GM12878 (cell line): Measurements from ENCODE around the gene ACTR8. TPM values are rescaled to one million over a fixed set of nuclear protein-coding genes. Genes with fewer than 3 reads are reported as not detected.

Experiments
- ATAC-seq: fragments of 200-7000 bp; cut with Tn5 transposase; 3 replicates; pipeline ENCODE4 v1.9.1; 2020; ENCODE audit warnings: mild to moderate bottlenecking, moderate library complexity
- BruUV-seq: library from RNA; stranded (reverse); fragments of 400-500 nt; replicated peaks from 2 replicates; lab custom pipeline; 2021; lab: Mats Ljungman, UMichigan
- CTCF ChIA-PET: fragments of 300-600 bp; sonication (Branson Sonifier 250); formaldehyde crosslinking; extraction: SDS; loops from one replicate; lab custom pipeline; 2021; ENCODE audit warnings: inconsistent platforms; lab: Yijun Ruan, JAX
- POLR2A ChIA-PET: fragments of 350-600 bp; formaldehyde crosslinking; extraction: SDS; loops from one replicate; lab custom pipeline; 2021; ENCODE audit warnings: inconsistent platforms; lab: Charles Lee
- RAD21 ChIA-PET: fragments of 300-600 bp; sonication (Branson Sonifier 250); formaldehyde crosslinking; loops from one replicate; lab custom pipeline; 2023; ENCODE audit warnings: antibody characterized with exemption; ENCODE audit not compliant: unreplicated experiment; lab: Charles Lee
- SMC1A ChIA-PET: fragments of 300-600 bp; sonication (Branson Sonifier 250); formaldehyde crosslinking; loops from one replicate; lab custom pipeline; 2023; ENCODE audit not compliant: unreplicated experiment, uncharacterized antibody; lab: Charles Lee
- DNase-seq: peaks from one replicate; pipeline ENCODE4 v3.0.0-alpha.2; 2011; ENCODE audit warnings: low read depth, low spot score
- FAIRE-seq: peaks from 3 replicates; lab custom pipeline; 2011; peaks lifted over from hg19 to GRCh38; lab: Jason Lieb, UNC
- H2AFZ ChIP-seq: 2 replicates; pipeline ENCODE4 v1.6.0; 2011; ENCODE audit warnings: low read depth, low read length, control low read depth; ENCODE audit not compliant: control insufficient read depth
- H3K27ac ChIP-seq: 2 replicates; pipeline ENCODE4 v1.5.1; 2011; ENCODE audit warnings: control low read depth; ENCODE audit not compliant: control insufficient read depth, insufficient read depth
- H3K27me3 ChIP-seq, 2 experiments: replicated peaks in 1 of 2; 2 replicates each; pipeline versions ENCODE4 v1.6.0 to v1.6.1; 2011; ENCODE audit warnings: low read length in 1 of 2; ENCODE audit not compliant: control insufficient read depth in 2 of 2, insufficient read depth in 2 of 2
- H3K36me3 ChIP-seq, 2 experiments: 2 replicates each; pipeline ENCODE4 v1.5.1; 2011; ENCODE audit warnings: low read length in 1 of 2; ENCODE audit not compliant: control insufficient read depth in 2 of 2, insufficient read depth in 2 of 2
- H3K4me1 ChIP-seq: 2 replicates; pipeline ENCODE4 v1.6.1; 2011; ENCODE audit warnings: mild to moderate bottlenecking, low read length, moderate library complexity, mixed read lengths; ENCODE audit not compliant: control insufficient read depth, insufficient read depth
- H3K4me2 ChIP-seq: 2 replicates; pipeline ENCODE4 v1.6.0; 2011; ENCODE audit warnings: control low read depth; ENCODE audit not compliant: control insufficient read depth, insufficient read depth
- H3K4me3 ChIP-seq: fragments of 200-600 bp; sonication (generic); 2 replicates; pipeline ENCODE4 v1.5.1; 2016
- H3K79me2 ChIP-seq: 2 replicates; pipeline ENCODE4 v1.6.0; 2011; ENCODE audit warnings: low read length; ENCODE audit not compliant: control insufficient read depth, insufficient read depth
- H3K9ac ChIP-seq: 2 replicates; pipeline ENCODE4 v1.8.0; 2011; ENCODE audit warnings: low read length, control low read depth, mixed read lengths; ENCODE audit not compliant: control insufficient read depth, insufficient read depth
- H3K9me3 ChIP-seq: replicated peaks from 3 replicates; pipeline ENCODE4 v1.5.1; 2011; ENCODE audit warnings: mild to moderate bottlenecking, low read length; ENCODE audit not compliant: control insufficient read depth, insufficient read depth
- H4K20me1 ChIP-seq: 2 replicates; pipeline ENCODE4 v1.6.0; 2011; ENCODE audit not compliant: control insufficient read depth, insufficient read depth
- ATF7 ChIP-seq: fragments of 450-650 bp; IDR thresholded peaks from 2 replicates; pipeline ENCODE4 v1.6.1; 2016; ENCODE audit warnings: low read depth, mild to moderate bottlenecking
- BMI1 ChIP-seq: fragments of 450-650 bp; IDR thresholded peaks from 2 replicates; pipeline ENCODE4 v1.6.1; 2016; ENCODE audit warnings: mild to moderate bottlenecking, moderate library complexity, borderline replicate concordance
- CBX5 ChIP-seq: sonication (generic); IDR thresholded peaks from 2 replicates; pipeline ENCODE4 v1.6.1; 2016; ENCODE audit warnings: low read depth, moderate library complexity, mild to moderate bottlenecking, inconsistent platforms
- DPF2 ChIP-seq: fragments of 450-650 bp; IDR thresholded peaks from 2 replicates; pipeline ENCODE4 v1.6.1; 2017; ENCODE audit warnings: mild to moderate bottlenecking
- E2F4 ChIP-seq: IDR thresholded peaks from 2 replicates; pipeline ENCODE4 v1.6.1; 2012; ENCODE audit warnings: low read depth, low read length, improper control_type of control experiment
- IKZF1 ChIP-seq: fragments of 450-650 bp; conservative IDR thresholded peaks from 2 replicates; pipeline ENCODE4 v1.6.1; 2017; ENCODE audit warnings: antibody characterized with exemption, mild to moderate bottlenecking
- IKZF2 ChIP-seq, 2 experiments: fragments of 450-650 bp; IDR thresholded peaks; 2 replicates each; pipeline ENCODE4 v1.6.1; 2017; ENCODE audit warnings: mild to moderate bottlenecking in 2 of 2, moderate library complexity in 2 of 2
- JUND ChIP-seq: IDR thresholded peaks from 2 replicates; pipeline ENCODE4 v1.6.1; 2012; ENCODE audit warnings: low read depth, mild to moderate bottlenecking, low read length, improper control_type of control experiment, moderate library complexity
- NFXL1 ChIP-seq: fragments of 450-650 bp; IDR thresholded peaks from 2 replicates; pipeline ENCODE4 v1.6.1; 2017; ENCODE audit warnings: antibody characterized with exemption, mild to moderate bottlenecking, borderline replicate concordance
- PAX5 ChIP-seq: IDR thresholded peaks from 2 replicates; pipeline ENCODE4 v1.6.1; 2011; ENCODE audit warnings: low read depth, low read length, borderline replicate concordance
- RFX5 ChIP-seq: IDR thresholded peaks from 2 replicates; pipeline ENCODE4 v1.6.1; 2011; ENCODE audit warnings: low read depth, low read length, improper control_type of control experiment
- SMARCA5 ChIP-seq: fragments of 450-650 bp; IDR thresholded peaks from 2 replicates; pipeline ENCODE4 v1.6.1; 2017; ENCODE audit warnings: mild to moderate bottlenecking
- SP1 ChIP-seq: IDR thresholded peaks from one replicate; pipeline ENCODE4 v1.6.1; 2011; ENCODE audit warnings: low read depth, low read length
- TCF3 ChIP-seq: IDR thresholded peaks from 2 replicates; pipeline ENCODE4 v1.6.1; 2012; ENCODE audit warnings: low read depth, mild to moderate bottlenecking, low read length, borderline replicate concordance; ENCODE audit not compliant: insufficient read depth
- WRNIP1 ChIP-seq: IDR thresholded peaks from 2 replicates; pipeline ENCODE4 v1.6.1; 2011; ENCODE audit warnings: low read depth, low read length, improper control_type of control experiment, borderline replicate concordance
- WGBS: methylation state at CpG from one replicate; pipeline ENCODE4 v1.1.6; 2016; ENCODE audit warnings: low lambda C conversion rate; ENCODE audit not compliant: insufficient replicate concordance, insufficient coverage; ENCODE audit errors: missing lambda C conversion rate; 5-methylcytosine and 5-hydroxymethylcytosine counted together
- in situ Hi-C: fragments of 300-500 bp; cut with MboI; formaldehyde crosslinking; loops from 9 replicates; pipeline ENCODE4 v1.14.3; 2018; ENCODE audit warnings: mixed read lengths
- intact Hi-C: fragments of 100-400 bp; cut with micrococcal nuclease; formaldehyde crosslinking; loops from one replicate; pipeline ENCODE4 v1.14.2; 2022; ENCODE audit not compliant: unreplicated experiment
- polyA plus RNA-seq, 11 experiments: library from polyadenylated mRNA; depleted of rRNA in 4 of 11; unstranded in 6 of 11; stranded (reverse) in 5 of 11; fragments of >200 nt; fragmentation: Nextera tagmentation in 4 of 11; fragmentation: Illumina TruSeq in 1 of 11; extraction: Ambion mirVana in 4 of 11; extraction: Trizol in 1 of 11; gene quantifications; 1 replicate in 1 of 11; 2 replicates in 10 of 11; pipeline versions ENCODE4 v1.2.1 to v1.2.3, GENCODE V29; 2011 to 2016; ENCODE audit warnings: inconsistent platforms in 2 of 11, missing spikeins in 2 of 11, low read depth in 1 of 11
- total RNA-seq, 4 experiments: library from RNA; depleted of rRNA in 3 of 4; stranded (reverse); fragments of >200 nt in 3 of 4; fragmentation: Illumina TruSeq in 1 of 4; extraction: Trizol in 1 of 4; gene quantifications; 2 replicates each; pipeline versions ENCODE4 v1.2.1 to v1.2.3, GENCODE V29; 2013 to 2021
- TF ChIP-seq, protein P1 (sequence below): fragments of 450-650 bp; IDR thresholded peaks from 2 replicates; pipeline ENCODE4 v1.6.1; 2017; ENCODE audit warnings: mild to moderate bottlenecking, low read depth, inconsistent platforms; ENCODE audit not compliant: poor library complexity, severe bottlenecking
- TF ChIP-seq, protein P2 (sequence below): fragments of 450-650 bp; IDR thresholded peaks from 2 replicates; pipeline ENCODE4 v1.6.1; 2017; ENCODE audit warnings: mild to moderate bottlenecking

Gene ACTR8
- total and polyA plus RNA-seq, 10 of the 15 experiments (the other 5 are each of a cell fraction or from before 2014, with no cell fraction given) = 5.3 to 35.7 (median 26.4) TPM

GRCh38 chr3:53890726-53891475 is 8.9 kb upstream of the ACTR8 start:
- in situ Hi-C loops = no loop called here
- Histone ChIP-seq H3K9me3 (no peaks in the 10 kb centered on the region), H3K79me2 (peaks cover 45% of the 10 kb centered on the region), H3K4me3 (peak overlapping the region; percentile 89), H3K27me3 (no peaks in the 10 kb centered on the region), H3K36me3 (peaks cover 0 to 7% of the 10 kb centered on the region in 2 experiments; a peak in 2 of 4 replicates), H2AFZ (peak overlapping the region; percentile 76), H4K20me1 (no peaks in the 10 kb centered on the region), H3K4me2 (peak overlapping the region; percentile 85), H3K4me1 (peaks cover 22% of the 10 kb centered on the region), H3K27ac (peak overlapping the region; percentile 95), H3K9ac (peak overlapping the region; percentile 97)
- WGBS = under 1% methylated on average over 21 of the region's 21 CpGs
- DNase-seq (no peak), FAIRE-seq (no peak), ATAC-seq (peak; percentile 58)
- ChIA-PET SMC1A (interaction anchor here (1.0 to 4.1 kb wide), 8 partner anchors 8 to 118 kb away, joined by 3 to 26 read pairs (median 5); partner anchors contain the start of genes ACTR8, CHDH and IL17RB), RAD21 (interaction anchor here (1.0 to 2.0 kb wide), 6 partner anchors 8 to 122 kb away, joined by 3 to 11 read pairs (median 6); partner anchors contain the start of gene ACTR8), CTCF (interaction anchor here (0.7 to 3.6 kb wide), 4 partner anchors 10 to 191 kb away, joined by 3 to 17 read pairs (median 5); no protein-coding TSS in a partner anchor), POLR2A (interaction anchor here (1.2 to 3.1 kb wide), 7 partner anchors 8 to 200 kb away, joined by 3 to 26 read pairs (median 6); partner anchors contain the start of genes ACTR8, CHDH and IL17RB)
- intact Hi-C loops = no loop called here
- BruUV-seq = TSS peak; percentile 78
- TF ChIP-seq, protein P1, sequence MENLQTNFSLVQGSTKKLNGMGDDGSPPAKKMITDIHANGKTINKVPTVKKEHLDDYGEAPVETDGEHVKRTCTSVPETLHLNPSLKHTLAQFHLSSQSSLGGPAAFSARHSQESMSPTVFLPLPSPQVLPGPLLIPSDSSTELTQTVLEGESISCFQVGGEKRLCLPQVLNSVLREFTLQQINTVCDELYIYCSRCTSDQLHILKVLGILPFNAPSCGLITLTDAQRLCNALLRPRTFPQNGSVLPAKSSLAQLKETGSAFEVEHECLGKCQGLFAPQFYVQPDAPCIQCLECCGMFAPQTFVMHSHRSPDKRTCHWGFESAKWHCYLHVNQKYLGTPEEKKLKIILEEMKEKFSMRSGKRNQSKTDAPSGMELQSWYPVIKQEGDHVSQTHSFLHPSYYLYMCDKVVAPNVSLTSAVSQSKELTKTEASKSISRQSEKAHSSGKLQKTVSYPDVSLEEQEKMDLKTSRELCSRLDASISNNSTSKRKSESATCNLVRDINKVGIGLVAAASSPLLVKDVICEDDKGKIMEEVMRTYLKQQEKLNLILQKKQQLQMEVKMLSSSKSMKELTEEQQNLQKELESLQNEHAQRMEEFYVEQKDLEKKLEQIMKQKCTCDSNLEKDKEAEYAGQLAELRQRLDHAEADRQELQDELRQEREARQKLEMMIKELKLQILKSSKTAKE = peak; percentile 23
- no peak for TF ChIP-seq SP1
- peak; percentile 25 to 33; a peak in 2 of 4 replicates for TF ChIP-seq IKZF2 (IDR thresholded peaks at IDR 0.05)
- peak; percentile 23; the same call in 1 of the 2 replicates for TF ChIP-seq BMI1
- no peak for TF ChIP-seq NFXL1
- no peak for TF ChIP-seq WRNIP1
- TF ChIP-seq DPF2 = 0 out of 2 replicates have a peak, but pooled peaks have one; percentile 12
- TF ChIP-seq JUND = no peak
- 0 out of 2 replicates have a peak, but pooled peaks have one; percentile 25 for TF ChIP-seq CBX5
- peak; percentile 38 for TF ChIP-seq ATF7
- no peak for TF ChIP-seq SMARCA5
- TF ChIP-seq IKZF1 = peak; percentile 11; the same call in 1 of the 2 replicates
- 0 out of 2 replicates have a peak, but pooled peaks have one; percentile 3 for TF ChIP-seq PAX5
- TF ChIP-seq, protein P2, sequence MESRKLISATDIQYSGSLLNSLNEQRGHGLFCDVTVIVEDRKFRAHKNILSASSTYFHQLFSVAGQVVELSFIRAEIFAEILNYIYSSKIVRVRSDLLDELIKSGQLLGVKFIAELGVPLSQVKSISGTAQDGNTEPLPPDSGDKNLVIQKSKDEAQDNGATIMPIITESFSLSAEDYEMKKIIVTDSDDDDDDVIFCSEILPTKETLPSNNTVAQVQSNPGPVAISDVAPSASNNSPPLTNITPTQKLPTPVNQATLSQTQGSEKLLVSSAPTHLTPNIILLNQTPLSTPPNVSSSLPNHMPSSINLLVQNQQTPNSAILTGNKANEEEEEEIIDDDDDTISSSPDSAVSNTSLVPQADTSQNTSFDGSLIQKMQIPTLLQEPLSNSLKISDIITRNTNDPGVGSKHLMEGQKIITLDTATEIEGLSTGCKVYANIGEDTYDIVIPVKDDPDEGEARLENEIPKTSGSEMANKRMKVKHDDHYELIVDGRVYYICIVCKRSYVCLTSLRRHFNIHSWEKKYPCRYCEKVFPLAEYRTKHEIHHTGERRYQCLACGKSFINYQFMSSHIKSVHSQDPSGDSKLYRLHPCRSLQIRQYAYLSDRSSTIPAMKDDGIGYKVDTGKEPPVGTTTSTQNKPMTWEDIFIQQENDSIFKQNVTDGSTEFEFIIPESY = no peak
- TF ChIP-seq TCF3 = no peak
- no peak for TF ChIP-seq E2F4
- no peak for TF ChIP-seq RFX5
